ENCODE data around the gene NKAIN2.

NKAIN2 gene

DNA sequence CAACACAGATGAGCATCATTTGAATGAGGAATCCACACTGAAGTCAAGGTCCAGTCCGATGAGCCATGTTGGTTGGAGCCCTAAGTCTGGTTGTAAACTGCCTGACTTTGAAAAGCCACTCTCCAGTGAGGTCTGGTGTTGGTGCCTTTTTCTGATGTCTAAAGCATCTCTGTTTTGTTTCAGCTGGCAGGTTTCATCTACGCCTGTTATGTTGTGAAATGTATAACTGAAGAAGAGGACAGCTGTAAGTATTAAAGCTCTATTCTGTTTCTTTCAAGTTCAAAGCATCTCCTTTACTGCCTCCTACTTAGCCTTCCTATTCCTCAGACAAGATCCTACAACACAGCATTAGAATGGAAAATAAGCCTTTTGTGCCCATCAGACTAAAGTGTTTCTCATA lies 987.5 kb downstream of the NKAIN2 start:
- H3K79me2 ChIP-seq (ENCODE audit: low read length): no peaks in the 10 kb centered on the region
- no peaks in the 10 kb centered on the region for H3K27me3 ChIP-seq (replicated peaks; ENCODE audit: insufficient read depth, low read length)
- H3K27ac ChIP-seq (ENCODE audit: low read length): no peak overlapping the region
- no peak for DNase-seq
- no peaks in the 10 kb centered on the region for H3K9me2 ChIP-seq (replicated peaks; ENCODE audit: insufficient read depth, low read length)
- no peak overlapping the region for H3K4me3 ChIP-seq (ENCODE audit: low read length)
- TF ChIP-seq CTCF (IDR thresholded peaks at IDR 0.05; ENCODE audit: low read length): no peak
- no peak for TF ChIP-seq EZH2 (optimal IDR thresholded peaks at IDR 0.05; ENCODE audit: low read depth, low read length)
- TF ChIP-seq EZH2phosphoT487 (IDR thresholded peaks at IDR 0.05; ENCODE audit: low read length): no peak
- H2AFZ ChIP-seq (ENCODE audit: low read length): no peak overlapping the region
- H3K4me2 ChIP-seq (ENCODE audit: low read depth, low read length): no peak overlapping the region
- H4K20me1 ChIP-seq (ENCODE audit: insufficient read depth, low read length): no peaks in the 10 kb centered on the region
- H3K36me3 ChIP-seq (replicated peaks; ENCODE audit: insufficient read depth, low read length): no peaks in the 10 kb centered on the region
- H3K4me1 ChIP-seq (ENCODE audit: low read length): no peaks in the 10 kb centered on the region
- H3K9me3 ChIP-seq (replicated peaks; ENCODE audit: insufficient read depth, low read length): no peaks in the 10 kb centered on the region
- H3F3A ChIP-seq (ENCODE audit: insufficient read depth, low read length): no peaks in the 10 kb centered on the region
- no peak overlapping the region for H3K9ac ChIP-seq (ENCODE audit: low read length)

DNA sequence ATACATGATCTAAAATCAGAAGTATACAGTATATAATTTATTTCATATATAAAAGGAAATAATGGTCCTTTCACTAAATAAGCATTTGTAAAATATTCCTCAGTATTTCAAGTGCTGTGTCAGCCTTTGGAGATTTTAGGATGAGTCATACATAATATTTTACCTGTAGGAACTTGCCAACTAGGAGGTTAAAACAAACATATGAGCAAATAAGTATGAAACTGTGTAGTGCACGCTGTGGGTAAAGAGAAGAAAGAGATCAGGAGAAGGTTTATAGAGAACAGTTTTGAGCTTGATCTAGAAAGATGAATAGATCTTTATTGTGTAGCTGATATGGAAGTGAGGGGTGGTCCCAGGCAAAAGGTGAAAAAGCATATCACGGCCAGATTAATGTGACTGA lies 988.7 kb downstream of the NKAIN2 start:
- H3K9ac ChIP-seq (ENCODE audit: low read length): no peak overlapping the region

GRCh38 chr6:124793398-124793797 lies 989.7 kb downstream of the NKAIN2 start:
- H3K9me2 ChIP-seq (replicated peaks; ENCODE audit: insufficient read depth, low read length): no peaks in the 10 kb centered on the region
- H3F3A ChIP-seq (ENCODE audit: insufficient read depth, low read length): no peaks in the 10 kb centered on the region
- no peak overlapping the region for H3K4me3 ChIP-seq (ENCODE audit: low read length)
- H4K20me1 ChIP-seq (ENCODE audit: insufficient read depth, low read length): no peaks in the 10 kb centered on the region
- no peak overlapping the region for H2AFZ ChIP-seq (ENCODE audit: low read length)
- no peak overlapping the region for H3K9ac ChIP-seq (ENCODE audit: low read length)
- no peaks in the 10 kb centered on the region for H3K79me2 ChIP-seq (ENCODE audit: low read length)
- TF ChIP-seq CTCF (IDR thresholded peaks at IDR 0.05; ENCODE audit: low read length) (no peak), EZH2 (optimal IDR thresholded peaks at IDR 0.05; ENCODE audit: low read depth, low read length) (no peak), EZH2phosphoT487 (IDR thresholded peaks at IDR 0.05; ENCODE audit: low read length) (no peak)
- no peaks in the 10 kb centered on the region for H3K4me1 ChIP-seq (ENCODE audit: low read length)
- H3K9me3 ChIP-seq (replicated peaks; ENCODE audit: insufficient read depth, low read length): no peaks in the 10 kb centered on the region
- no peak overlapping the region for H3K27ac ChIP-seq (ENCODE audit: low read length)
- H3K27me3 ChIP-seq (replicated peaks; ENCODE audit: insufficient read depth, low read length): no peaks in the 10 kb centered on the region
- H3K36me3 ChIP-seq (replicated peaks; ENCODE audit: insufficient read depth, low read length): no peaks in the 10 kb centered on the region
- DNase-seq: no peak
- H3K4me2 ChIP-seq (ENCODE audit: low read depth, low read length): no peak overlapping the region

More for the DNA sequence above, 988.7 kb downstream of the NKAIN2 start:
- H3K9me2 ChIP-seq (replicated peaks; ENCODE audit: insufficient read depth, low read length): no peaks in the 10 kb centered on the region
- no peak for DNase-seq
- no peak overlapping the region for H3K27ac ChIP-seq (ENCODE audit: low read length)
- H3K4me3 ChIP-seq (ENCODE audit: low read length): no peak overlapping the region
- H3K27me3 ChIP-seq (replicated peaks; ENCODE audit: insufficient read depth, low read length): no peaks in the 10 kb centered on the region
- no peaks in the 10 kb centered on the region for H3F3A ChIP-seq (ENCODE audit: insufficient read depth, low read length)
- H3K36me3 ChIP-seq (replicated peaks; ENCODE audit: insufficient read depth, low read length): no peaks in the 10 kb centered on the region
- H2AFZ ChIP-seq (ENCODE audit: low read length): no peak overlapping the region
- no peak overlapping the region for H3K4me2 ChIP-seq (ENCODE audit: low read depth, low read length)
- TF ChIP-seq EZH2 (optimal IDR thresholded peaks at IDR 0.05; ENCODE audit: low read depth, low read length) (no peak), EZH2phosphoT487 (IDR thresholded peaks at IDR 0.05; ENCODE audit: low read length) (no peak), CTCF (IDR thresholded peaks at IDR 0.05; ENCODE audit: low read length) (no peak)
- H3K79me2 ChIP-seq (ENCODE audit: low read length): no peaks in the 10 kb centered on the region
- H3K4me1 ChIP-seq (ENCODE audit: low read length): no peaks in the 10 kb centered on the region
- no peaks in the 10 kb centered on the region for H4K20me1 ChIP-seq (ENCODE audit: insufficient read depth, low read length)
- H3K9me3 ChIP-seq (replicated peaks; ENCODE audit: insufficient read depth, low read length): no peaks in the 10 kb centered on the region
